IMR-90 (cell line): ENCODE data around the gene LEUTX.

Experiments used
- BHLHE40 ChIP-seq: fragments of 150-350 bp; IDR thresholded peaks from 2 replicates; pipeline ENCODE4 v1.6.1; 2016; ENCODE audit warnings: mild to moderate bottlenecking, low read depth, low read length
- MAZ ChIP-seq: IDR thresholded peaks from 2 replicates; pipeline ENCODE4 v1.6.1; 2012; ENCODE audit warnings: low read depth, mild to moderate bottlenecking, low read length, improper control_type of control experiment, moderate library complexity, borderline replicate concordance
- MXI1 ChIP-seq: IDR thresholded peaks from 2 replicates; pipeline ENCODE4 v1.6.1; 2012; ENCODE audit warnings: low read depth, mild to moderate bottlenecking, low read length, moderate library complexity, borderline replicate concordance
- POLR2A ChIP-seq: IDR thresholded peaks from 2 replicates; pipeline ENCODE4 v1.6.1; 2012; ENCODE audit warnings: mild to moderate bottlenecking, low read depth, low read length
- RAD21 ChIP-seq: IDR thresholded peaks from 2 replicates; pipeline ENCODE4 v1.6.1; 2012; ENCODE audit warnings: low read length, improper control_type of control experiment
- RCOR1 ChIP-seq: IDR thresholded peaks from 2 replicates; pipeline ENCODE4 v1.6.1; 2012; ENCODE audit warnings: mild to moderate bottlenecking, low read length, improper control_type of control experiment; ENCODE audit not compliant: insufficient replicate concordance
- RFX5 ChIP-seq: IDR thresholded peaks from 2 replicates; pipeline ENCODE4 v1.8.0; 2012; ENCODE audit warnings: low read depth, mild to moderate bottlenecking, low read length, moderate library complexity
- SMC3 ChIP-seq: fragments of 150-350 bp; IDR thresholded peaks from 2 replicates; pipeline ENCODE4 v1.6.1; 2016; ENCODE audit warnings: low read depth, mild to moderate bottlenecking, antibody characterized with exemption, low read length, moderate library complexity
- TF ChIP-seq, protein P1 (sequence below): conservative IDR thresholded peaks from 2 replicates; pipeline ENCODE4 v1.5.1; 2012; ENCODE audit warnings: mild to moderate bottlenecking, low read depth, low read length, improper control_type of control experiment

GRCh38 chr19:39788244-39788643 lies 9.6 kb downstream of the LEUTX start:
- TF ChIP-seq, protein P1, sequence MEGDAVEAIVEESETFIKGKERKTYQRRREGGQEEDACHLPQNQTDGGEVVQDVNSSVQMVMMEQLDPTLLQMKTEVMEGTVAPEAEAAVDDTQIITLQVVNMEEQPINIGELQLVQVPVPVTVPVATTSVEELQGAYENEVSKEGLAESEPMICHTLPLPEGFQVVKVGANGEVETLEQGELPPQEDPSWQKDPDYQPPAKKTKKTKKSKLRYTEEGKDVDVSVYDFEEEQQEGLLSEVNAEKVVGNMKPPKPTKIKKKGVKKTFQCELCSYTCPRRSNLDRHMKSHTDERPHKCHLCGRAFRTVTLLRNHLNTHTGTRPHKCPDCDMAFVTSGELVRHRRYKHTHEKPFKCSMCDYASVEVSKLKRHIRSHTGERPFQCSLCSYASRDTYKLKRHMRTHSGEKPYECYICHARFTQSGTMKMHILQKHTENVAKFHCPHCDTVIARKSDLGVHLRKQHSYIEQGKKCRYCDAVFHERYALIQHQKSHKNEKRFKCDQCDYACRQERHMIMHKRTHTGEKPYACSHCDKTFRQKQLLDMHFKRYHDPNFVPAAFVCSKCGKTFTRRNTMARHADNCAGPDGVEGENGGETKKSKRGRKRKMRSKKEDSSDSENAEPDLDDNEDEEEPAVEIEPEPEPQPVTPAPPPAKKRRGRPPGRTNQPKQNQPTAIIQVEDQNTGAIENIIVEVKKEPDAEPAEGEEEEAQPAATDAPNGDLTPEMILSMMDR, result no peak
- TF ChIP-seq POLR2A (no peak), MAZ (no peak), MXI1 (no peak), RCOR1 (no peak), SMC3 (no peak), BHLHE40 (no peak), RFX5 (no peak), RAD21 (no peak)
